ENCODE measurements around the gene DOLK. TPM values are rescaled to one million over a fixed set of nuclear protein-coding genes. Genes with fewer than 3 reads are reported as not detected.

DOLK gene
- polyA plus RNA-seq, 1 of the 3 experiments (the other 2 are of a cell fraction) = 23.1 TPM

DNA sequence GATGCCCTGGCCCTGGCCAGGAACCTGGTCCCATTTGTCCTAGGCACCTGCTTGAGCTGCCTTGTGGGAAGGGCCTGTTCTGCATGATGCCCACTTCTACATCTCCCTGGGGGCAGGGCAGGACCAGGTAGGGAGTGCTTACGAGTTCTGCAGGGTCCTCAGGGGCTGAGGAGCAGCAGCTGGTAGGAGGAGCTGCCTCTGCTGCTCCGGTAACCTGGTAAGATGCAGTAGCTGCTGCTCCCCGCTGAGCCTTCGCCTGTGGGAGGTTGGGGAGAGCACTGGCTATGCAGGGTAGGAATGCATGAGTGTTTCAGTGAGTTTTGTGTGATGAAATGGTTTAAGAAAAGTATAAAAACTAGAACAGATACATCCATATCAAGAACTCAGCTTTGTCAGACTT, 51.8 kb downstream of the DOLK start:
- 97% methylated on average over 4 of the region's 4 CpGs for WGBS (ENCODE audit: low lambda C conversion rate)
- Histone ChIP-seq H2AFZ (ENCODE audit: low read depth) (no peak overlapping the region), H3K4me3 (ENCODE audit: low read depth in 2 of 2, low read length in 1 of 2) (no peak overlapping the region), H3K79me2 (ENCODE audit: insufficient read depth) (peaks cover 93% of the 10 kb centered on the region), H3K4me1 (ENCODE audit: control insufficient read depth in 1 of 2, insufficient read depth in 2 of 2, low read depth in 1 of 2, low read length in 1 of 2) (peaks cover 2 to 15% of the 10 kb centered on the region in 2 experiments; a peak in 3 of 4 replicates), H4K20me1 (ENCODE audit: insufficient read depth) (no peaks in the 10 kb centered on the region), H3K36me3 (replicated peaks in 1 of 2; ENCODE audit: control insufficient read depth in 1 of 2, insufficient read depth in 2 of 2, low read length in 1 of 2) (peaks cover 4 to 35% of the 10 kb centered on the region in 2 experiments), H3K4me2 (no peak overlapping the region), H3K9me2 (no peaks in the 10 kb centered on the region), H3K27ac (ENCODE audit: low read depth in 2 of 2, low read length in 1 of 2) (no peak overlapping the region), H3K27me3 (ENCODE audit: insufficient read depth) (no peaks in the 10 kb centered on the region), H3K9ac (no peak overlapping the region), H3K9me3 (no peaks in the 10 kb centered on the region), H3F3A (replicated peaks; ENCODE audit: insufficient read depth) (peaks cover 6% of the 10 kb centered on the region)
- CTCF ChIA-PET = no interaction called here
- POLR2A ChIA-PET = no interaction called here
- DNase-seq = no peak
- no peak for TF ChIP-seq SMC3 (IDR thresholded peaks at IDR 0.05; ENCODE audit: low read depth, low read length)
- TF ChIP-seq RFX5 (IDR thresholded peaks at IDR 0.05; ENCODE audit: low read length) = no peak
- TF ChIP-seq ELF1 (IDR thresholded peaks at IDR 0.05) = no peak
- TF ChIP-seq FOXJ3 (CRISPR knock-in tag; IDR thresholded peaks at IDR 0.05) = no peak

Other genes starting within 250 kb of the DOLK start
- gene PKN3, start 245.1 kb downstream of the DOLK start, polyA plus RNA-seq (2012; rRNA removed) = 5.0 and 7.8 TPM in 2 replicates
- 36.6 and 51.3 TPM in 2 replicates for gene ZDHHC12, start 223.5 kb downstream of the DOLK start, polyA plus RNA-seq (2012; rRNA removed)
- 25.4 and 30.9 TPM in 2 replicates for gene ZER1, start 175.7 kb downstream of the DOLK start, polyA plus RNA-seq (2012; rRNA removed)
- 19.1 and 19.7 TPM in 2 replicates for gene TBC1D13, start 160.3 kb downstream of the DOLK start, polyA plus RNA-seq (2012; rRNA removed)
- gene ENDOG, start 129.1 kb downstream of the DOLK start, polyA plus RNA-seq (2012; rRNA removed) = 22.2 and 26.6 TPM in 2 replicates
- 43.5 and 44.2 TPM in 2 replicates for gene SPOUT1, start 117.8 kb downstream of the DOLK start, polyA plus RNA-seq (2012; rRNA removed)
- 9.4 and 13.3 TPM in 2 replicates for gene KYAT1, start 65.7 kb downstream of the DOLK start, polyA plus RNA-seq (2012; rRNA removed)
- 28.6 and 30.4 TPM in 2 replicates for gene LRRC8A, start 65.5 kb downstream of the DOLK start, polyA plus RNA-seq (2012; rRNA removed)
- 0.19 TPM in 1 of 2 replicates, not detected in the other for gene PHYHD1, start 26.6 kb downstream of the DOLK start, polyA plus RNA-seq (2012; rRNA removed)
- gene NUP188, start 96 bp upstream of the DOLK start, polyA plus RNA-seq (2012; rRNA removed) = 41.5 and 49.5 TPM in 2 replicates
- 94.4 and 111 TPM in 2 replicates for gene SH3GLB2, start 80.7 kb upstream of the DOLK start, polyA plus RNA-seq (2012; rRNA removed)
- gene MIGA2, start 89.0 kb upstream of the DOLK start, polyA plus RNA-seq (2012; rRNA removed) = 21.2 and 26.4 TPM in 2 replicates
- 19.9 and 20.4 TPM in 2 replicates for gene DOLPP1, start 133.5 kb upstream of the DOLK start, polyA plus RNA-seq (2012; rRNA removed)
- gene CRAT, start 163.2 kb upstream of the DOLK start, polyA plus RNA-seq (2012; rRNA removed) = 29.7 and 44.5 TPM in 2 replicates
- gene PTPA, start 163.8 kb upstream of the DOLK start, polyA plus RNA-seq (2012; rRNA removed) = 130 and 149 TPM in 2 replicates
- 8.9 and 16.2 TPM in 2 replicates for gene IER5L, start 230.7 kb upstream of the DOLK start, polyA plus RNA-seq (2012; rRNA removed)